ACC112 (cell line): ENCODE results near the gene PHLPP1.
"Not testable (repeated sequence)": the region's sequence is repeated elsewhere in the genome, so short reads cannot be mapped to it uniquely, and the experiment has no call there.

Source experiments
- H2AFZ ChIP-seq: fragments of 200-600 bp; sonication (generic); one replicate; pipeline ENCODE4 v1.6.0; 2017; ENCODE audit warnings: antibody characterized with exemption, low read length; ENCODE audit not compliant: unreplicated experiment
- H3K27ac ChIP-seq: fragments of 200-600 bp; sonication (generic); 2 replicates; pipeline ENCODE4 v1.5.1; 2014; ENCODE audit warnings: low read depth, mild to moderate bottlenecking, antibody characterized with exemption, low read length, moderate library complexity
- H3K27me3 ChIP-seq: fragments of 200-600 bp; sonication (generic); 2 replicates; pipeline ENCODE4 v1.6.1; 2014; ENCODE audit warnings: mild to moderate bottlenecking, antibody characterized with exemption, low read length, moderate library complexity, mixed read lengths; ENCODE audit not compliant: insufficient read depth
- H3K36me3 ChIP-seq: fragments of 200-600 bp; sonication (generic); 2 replicates; pipeline ENCODE4 v1.6.1; 2016; ENCODE audit warnings: mild to moderate bottlenecking, antibody characterized with exemption, low read length, moderate library complexity, mixed read lengths; ENCODE audit not compliant: insufficient read depth
- H3K4me1 ChIP-seq: fragments of 200-600 bp; sonication (generic); one replicate; pipeline ENCODE4 v1.6.1; 2016; ENCODE audit warnings: low read length, mixed read lengths; ENCODE audit not compliant: insufficient read depth, unreplicated experiment, control insufficient read depth
- H3K4me3 ChIP-seq: fragments of 200-600 bp; sonication (generic); 2 replicates; pipeline ENCODE4 v1.5.1; 2014; ENCODE audit warnings: mild to moderate bottlenecking, low read depth, low read length
- H3K79me2 ChIP-seq: fragments of 200-600 bp; sonication (generic); one replicate; pipeline ENCODE4 v1.6.0; 2016; ENCODE audit warnings: low read length; ENCODE audit not compliant: control insufficient read depth, unreplicated experiment, insufficient read depth

Gene PHLPP1

DNA sequence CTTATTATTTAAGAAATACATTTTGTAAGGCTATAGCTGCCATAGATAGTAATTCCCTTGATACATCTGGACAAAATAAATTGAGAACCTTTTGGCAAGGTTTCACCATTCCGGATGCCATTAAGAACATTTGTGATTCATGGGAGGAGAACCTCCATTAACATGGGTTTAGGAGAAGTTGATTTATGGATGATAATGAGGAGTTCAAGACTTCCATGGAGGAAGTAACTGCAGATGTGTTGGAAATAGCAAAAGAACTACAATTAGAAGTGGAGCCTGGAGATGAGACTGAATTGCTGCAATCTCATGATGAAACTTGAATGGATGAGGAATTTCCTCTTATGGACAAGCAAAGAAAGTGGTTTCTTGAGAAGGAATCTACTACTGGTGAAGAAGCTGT, 17.3 kb downstream of the PHLPP1 start:
- Histone ChIP-seq H3K79me2 (no peaks in the 10 kb centered on the region), H3K27me3 (no peaks in the 10 kb centered on the region), H3K4me3 (no peak overlapping the region), H3K36me3 (no peaks in the 10 kb centered on the region), H2AFZ (no peak overlapping the region), H3K27ac (no peak overlapping the region), H3K4me1 (no peaks in the 10 kb centered on the region)

DNA sequence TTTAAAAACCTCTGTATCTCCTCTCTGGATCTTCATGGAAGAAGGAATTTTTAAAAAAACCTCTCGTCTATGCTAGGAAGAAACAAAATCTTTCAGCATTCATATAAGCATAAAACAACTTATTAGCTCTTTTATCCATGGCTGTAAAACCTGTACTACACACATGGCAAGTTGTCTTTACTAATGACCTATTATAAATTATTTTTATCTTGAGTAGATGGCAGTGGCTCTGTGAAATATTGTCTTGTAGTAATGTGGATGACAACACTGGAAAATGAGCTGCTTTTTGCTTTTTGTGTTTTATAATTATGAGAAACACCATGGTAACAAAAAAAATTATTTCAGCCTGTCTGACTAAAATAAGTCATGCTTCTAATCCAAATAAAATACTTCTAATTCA, 18.9 kb downstream of the PHLPP1 start:
- H3K4me3 ChIP-seq, result no peak overlapping the region
- no peak overlapping the region for H3K27ac ChIP-seq
- H3K4me1 ChIP-seq, result no peaks in the 10 kb centered on the region
- H2AFZ ChIP-seq, result no peak overlapping the region
- no peaks in the 10 kb centered on the region for H3K36me3 ChIP-seq
- no peaks in the 10 kb centered on the region for H3K79me2 ChIP-seq
- no peaks in the 10 kb centered on the region for H3K27me3 ChIP-seq

DNA sequence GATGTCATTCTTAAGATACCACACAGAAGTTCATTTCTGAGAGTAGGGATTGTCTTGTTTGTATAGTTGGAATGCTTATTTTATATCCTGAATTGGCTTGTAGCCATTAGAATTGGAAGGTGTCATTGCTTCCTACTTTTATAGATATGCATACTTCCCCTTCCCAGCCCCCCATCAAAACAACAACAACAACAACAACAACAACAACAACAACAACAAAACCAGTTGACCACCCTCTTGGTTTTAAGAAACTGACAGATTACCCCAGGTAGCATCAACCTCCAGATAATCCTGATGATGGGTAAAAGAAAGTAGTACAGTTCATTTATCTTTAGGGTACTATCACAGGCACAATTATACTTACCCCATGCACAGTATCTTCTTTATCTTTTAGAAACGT, 20.0 kb downstream of the PHLPP1 start:
- Histone ChIP-seq H3K4me1 (no peaks in the 10 kb centered on the region), H3K36me3 (no peaks in the 10 kb centered on the region), H3K27ac (no peak overlapping the region), H3K27me3 (no peaks in the 10 kb centered on the region), H2AFZ (no peak overlapping the region), H3K4me3 (no peak overlapping the region), H3K79me2 (no peaks in the 10 kb centered on the region)

DNA sequence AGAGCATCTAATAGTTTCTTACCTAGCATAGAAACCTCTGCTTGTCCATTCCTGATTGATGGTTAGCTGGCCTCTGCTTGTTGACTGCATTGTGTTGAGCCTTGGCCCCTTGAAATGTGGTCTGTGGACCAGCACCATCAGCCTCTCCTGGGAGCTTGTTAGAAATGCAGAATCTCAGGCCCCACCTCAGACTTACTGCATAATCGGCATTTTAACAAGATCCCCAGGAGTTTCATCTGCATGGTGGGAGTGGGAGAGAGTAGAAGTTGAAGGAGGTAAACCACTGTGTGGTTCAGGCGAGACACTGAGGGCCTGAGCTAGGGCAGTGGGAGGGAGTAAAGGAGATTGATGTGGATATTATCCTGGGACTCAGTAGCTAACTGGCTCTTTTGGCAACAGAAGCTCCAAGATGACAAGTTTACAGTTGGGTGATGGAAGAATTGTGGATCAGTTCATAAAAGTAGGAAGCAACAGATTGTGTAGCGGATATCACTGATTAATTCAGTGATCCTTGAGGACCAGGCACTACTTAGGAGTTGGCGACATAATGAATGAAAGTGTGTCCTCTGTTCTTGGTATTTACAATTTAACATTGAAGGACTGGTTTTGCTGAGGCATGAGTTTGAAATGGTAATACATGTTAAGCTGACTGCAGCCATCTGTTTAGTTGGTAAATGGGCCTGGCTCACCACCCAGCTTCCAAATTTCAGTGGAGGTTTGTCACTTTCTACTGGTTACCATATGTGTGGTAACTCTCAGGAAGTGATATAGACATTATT, 20.9 kb downstream of the PHLPP1 start:
- Histone ChIP-seq H3K4me1 (no peaks in the 10 kb centered on the region), H3K79me2 (no peaks in the 10 kb centered on the region)

DNA sequence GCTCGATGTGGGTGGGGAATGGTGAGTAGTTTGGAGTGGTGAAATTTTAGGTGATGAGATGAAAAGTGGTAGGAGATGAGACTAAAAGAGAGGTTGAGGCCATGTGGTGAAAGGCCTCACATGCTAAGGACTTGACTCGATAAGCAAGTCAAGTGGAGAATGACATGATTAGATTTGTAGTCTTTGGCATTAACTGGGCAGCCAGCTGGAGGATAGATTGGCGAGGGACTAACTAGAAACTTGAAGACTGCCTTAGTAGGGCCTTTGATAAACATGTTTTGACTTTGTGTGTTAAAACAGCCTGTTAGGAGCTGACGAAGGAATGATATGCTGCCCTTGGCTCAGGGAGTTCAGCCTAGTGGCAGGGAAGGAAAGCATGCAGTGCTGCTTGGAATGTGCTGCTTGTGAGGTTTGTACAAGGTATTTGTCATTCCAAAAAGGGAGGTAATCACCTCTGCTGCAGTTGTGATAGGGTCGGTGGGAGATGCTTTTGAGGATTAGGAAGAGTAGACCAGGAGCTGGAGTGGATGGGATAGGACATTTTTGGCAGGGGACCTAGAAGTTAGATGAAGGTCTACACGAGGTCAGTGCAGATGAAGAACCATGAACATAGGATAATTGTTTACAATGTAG, 22.0 kb downstream of the PHLPP1 start:
- no peak overlapping the region for H3K27ac ChIP-seq
- H3K27me3 ChIP-seq, result no peaks in the 10 kb centered on the region
- H3K4me3 ChIP-seq, result no peak overlapping the region
- H3K36me3 ChIP-seq, result no peaks in the 10 kb centered on the region
- H3K79me2 ChIP-seq, result no peaks in the 10 kb centered on the region
- H2AFZ ChIP-seq, result no peak overlapping the region
- no peaks in the 10 kb centered on the region for H3K4me1 ChIP-seq

More for the DNA sequence above, 20.9 kb downstream of the PHLPP1 start:
- Histone ChIP-seq H3K27me3 (no peaks in the 10 kb centered on the region), H3K36me3 (no peaks in the 10 kb centered on the region), H3K27ac (no peak overlapping the region), H3K4me3 (no peak overlapping the region), H2AFZ (no peak overlapping the region)

DNA sequence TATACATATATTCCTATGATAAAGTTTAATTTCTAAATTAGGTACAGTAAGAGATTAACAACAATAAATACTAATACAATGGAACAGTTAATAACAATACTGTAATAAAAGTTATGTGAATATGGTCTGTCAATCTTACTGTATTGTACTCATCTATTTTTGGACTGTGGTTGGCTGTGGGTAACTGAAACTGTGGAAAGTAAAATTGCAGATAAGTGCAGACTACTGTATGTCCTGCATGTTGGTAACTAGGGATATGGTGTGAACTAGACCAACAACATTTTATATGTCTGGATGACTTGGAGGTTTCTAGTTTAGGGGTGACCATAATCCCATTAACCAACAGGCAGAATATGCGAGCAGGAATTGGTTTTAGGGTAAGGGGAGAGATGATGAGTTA, 23.3 kb downstream of the PHLPP1 start:
- Histone ChIP-seq H3K4me1 (no peaks in the 10 kb centered on the region), H3K27ac (no peak overlapping the region), H3K79me2 (no peaks in the 10 kb centered on the region)

DNA sequence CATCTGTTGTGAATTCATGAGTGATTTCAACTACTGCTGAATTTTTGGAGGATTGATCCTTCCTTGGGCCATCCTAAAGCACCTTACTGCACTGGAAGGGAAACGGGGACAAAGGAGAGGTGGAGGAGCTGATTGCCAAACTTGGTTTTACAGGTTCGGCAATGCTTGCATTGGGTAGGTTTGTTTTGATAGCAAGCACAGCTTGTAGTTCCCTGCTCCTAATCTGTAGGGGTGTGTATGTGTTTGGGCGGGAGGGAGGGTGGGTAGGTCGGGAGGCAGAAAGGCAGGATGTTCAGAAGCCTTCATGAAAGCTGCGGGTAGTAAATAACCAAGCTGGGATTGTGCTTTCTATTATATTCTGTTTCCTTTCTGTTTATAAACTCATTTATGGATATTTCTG, 24.6 kb downstream of the PHLPP1 start:
- no peaks in the 10 kb centered on the region for H3K36me3 ChIP-seq
- no peak overlapping the region for H2AFZ ChIP-seq
- no peak overlapping the region for H3K27ac ChIP-seq
- H3K79me2 ChIP-seq, result no peaks in the 10 kb centered on the region
- no peaks in the 10 kb centered on the region for H3K4me1 ChIP-seq
- H3K4me3 ChIP-seq, result no peak overlapping the region
- no peaks in the 10 kb centered on the region for H3K27me3 ChIP-seq

More for the DNA sequence above, 23.3 kb downstream of the PHLPP1 start:
- no peak overlapping the region for H2AFZ ChIP-seq
- no peaks in the 10 kb centered on the region for H3K27me3 ChIP-seq
- H3K4me3 ChIP-seq, result no peak overlapping the region
- H3K36me3 ChIP-seq, result no peaks in the 10 kb centered on the region

DNA sequence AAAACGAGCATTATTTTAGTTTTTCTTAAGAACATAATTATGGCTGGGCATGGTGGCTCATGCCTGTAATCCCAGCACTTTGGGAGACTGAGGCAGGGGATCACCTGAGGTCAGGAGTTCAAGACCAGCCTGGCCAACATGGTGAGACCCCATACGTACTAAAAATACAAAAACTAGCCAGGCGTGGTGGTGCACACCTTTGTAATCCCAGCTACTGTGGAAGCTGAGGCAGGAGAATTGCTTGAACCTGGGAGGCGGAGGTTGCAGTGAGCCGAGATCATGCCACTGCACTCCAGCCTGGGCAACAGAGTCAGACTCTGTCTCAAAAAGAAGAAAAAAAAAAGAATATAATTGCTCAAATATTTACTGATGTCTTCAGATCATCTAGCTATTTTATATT, 25.3 kb downstream of the PHLPP1 start:
- not testable (repeated sequence) for H3K36me3 ChIP-seq, H3K4me1 ChIP-seq, H3K27me3 ChIP-seq, H3K4me3 ChIP-seq, H3K79me2 ChIP-seq, H3K27ac ChIP-seq, H2AFZ ChIP-seq

DNA sequence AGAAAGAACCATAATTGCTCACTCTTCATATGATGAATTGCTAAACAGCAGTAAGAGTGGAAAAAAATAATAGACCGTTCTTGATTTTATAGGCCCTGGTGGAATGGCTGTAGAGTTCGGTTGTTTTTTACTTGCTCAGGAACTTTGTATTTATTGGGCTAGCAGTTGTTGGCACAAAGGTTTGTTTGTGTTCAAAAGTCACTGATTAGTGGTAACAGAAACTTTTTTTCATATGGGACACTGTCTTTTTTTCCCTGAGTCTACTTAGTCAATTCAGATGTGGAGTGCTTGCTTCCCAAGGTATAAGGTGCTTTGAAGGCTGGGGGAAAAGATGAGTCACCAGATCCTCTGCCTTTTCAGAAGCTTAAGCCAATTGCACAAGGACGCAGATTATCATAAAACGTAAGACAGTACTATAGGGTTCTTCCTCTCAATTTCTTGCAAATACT, 25.8 kb downstream of the PHLPP1 start:
- Histone ChIP-seq H3K4me1 (no peaks in the 10 kb centered on the region), H3K27me3 (no peaks in the 10 kb centered on the region), H2AFZ (no peak overlapping the region), H3K27ac (no peak overlapping the region), H3K36me3 (no peaks in the 10 kb centered on the region), H3K79me2 (no peaks in the 10 kb centered on the region), H3K4me3 (no peak overlapping the region)

DNA sequence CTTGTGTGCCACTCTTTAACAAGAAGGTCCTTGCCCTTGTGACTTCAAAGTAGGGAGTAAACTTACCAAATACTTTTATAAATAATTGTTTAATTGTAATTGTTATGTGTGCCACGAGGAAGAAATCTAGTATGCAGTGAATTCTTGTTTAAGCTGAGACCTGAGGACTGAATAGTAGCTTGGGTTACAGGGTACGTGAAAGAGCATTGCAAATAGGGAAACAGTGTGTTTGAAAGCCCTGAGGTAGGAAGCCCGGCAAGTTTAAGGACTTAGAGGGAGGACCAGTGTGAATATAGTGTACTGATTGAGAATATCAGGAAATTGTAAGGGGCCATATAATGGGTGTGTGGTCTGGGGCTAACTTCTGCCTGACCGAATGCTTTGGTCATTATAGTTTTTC, 26.2 kb downstream of the PHLPP1 start:
- no peak overlapping the region for H3K27ac ChIP-seq
- H3K27me3 ChIP-seq, result no peaks in the 10 kb centered on the region
- no peak overlapping the region for H2AFZ ChIP-seq
- no peak overlapping the region for H3K4me3 ChIP-seq
- no peaks in the 10 kb centered on the region for H3K79me2 ChIP-seq
- H3K4me1 ChIP-seq, result no peaks in the 10 kb centered on the region
- H3K36me3 ChIP-seq, result no peaks in the 10 kb centered on the region
